Mesendoderm (in vitro differentiated cells): Measurements from ENCODE around the gene ADGRG1.

Experiments used
- DNase-seq: peaks from one replicate; pipeline ENCODE4 v3.0.0; 2013
- H2AK5ac ChIP-seq: 2 replicates; pipeline ENCODE4 v1.6.1; 2013; ENCODE audit warnings: low read length, inconsistent platforms
- H2BK120ac ChIP-seq: 2 replicates; pipeline ENCODE4 v1.6.1; 2013; ENCODE audit warnings: low read depth, mild to moderate bottlenecking, low read length, moderate library complexity, mixed read lengths
- H2BK15ac ChIP-seq: replicated peaks from 2 replicates; pipeline ENCODE4 v1.6.1; 2013; ENCODE audit warnings: low read depth, mild to moderate bottlenecking, moderate library complexity
- H2BK5ac ChIP-seq: 2 replicates; pipeline ENCODE4 v1.6.1; 2013; ENCODE audit warnings: low read length, inconsistent platforms
- H3K18ac ChIP-seq: 2 replicates; pipeline ENCODE4 v1.6.1; 2013; ENCODE audit warnings: mild to moderate bottlenecking, low read length, mixed read lengths
- H3K23ac ChIP-seq: one replicate; pipeline ENCODE4 v1.6.1; 2013; ENCODE audit warnings: low read length
- H3K27ac ChIP-seq: 2 replicates; pipeline ENCODE4 v1.5.1; 2013; ENCODE audit warnings: low read depth, mild to moderate bottlenecking, inconsistent platforms, low read length, moderate library complexity
- H3K27me3 ChIP-seq: 2 replicates; pipeline ENCODE4 v1.6.1; 2013; ENCODE audit warnings: low read length, control low read depth, mild to moderate bottlenecking, inconsistent platforms; ENCODE audit not compliant: insufficient read depth, poor library complexity
- H3K36me3 ChIP-seq: 2 replicates; pipeline ENCODE4 v1.6.1; 2013; ENCODE audit warnings: low read length, inconsistent platforms; ENCODE audit not compliant: control insufficient read depth, insufficient read depth
- H3K4ac ChIP-seq: one replicate; pipeline ENCODE4 v1.6.1; 2013; ENCODE audit warnings: low read depth, mild to moderate bottlenecking, low read length, moderate library complexity
- H3K4me1 ChIP-seq: 2 replicates; pipeline ENCODE4 v1.6.1; 2013; ENCODE audit warnings: low read depth, low read length, inconsistent platforms; ENCODE audit not compliant: control insufficient read depth
- H3K4me2 ChIP-seq: 2 replicates; pipeline ENCODE4 v1.6.1; 2013; ENCODE audit warnings: low read length
- H3K4me3 ChIP-seq: 2 replicates; pipeline ENCODE4 v1.5.1; 2013; ENCODE audit warnings: mild to moderate bottlenecking, low read length
- H3K56ac ChIP-seq: one replicate; pipeline ENCODE4 v1.6.1; 2013; ENCODE audit warnings: low read length
- H3K79me1 ChIP-seq: 2 replicates; pipeline ENCODE4 v1.6.1; 2013; ENCODE audit warnings: low read length, inconsistent platforms
- H3K79me2 ChIP-seq: 2 replicates; pipeline ENCODE4 v1.6.1; 2013; ENCODE audit warnings: mild to moderate bottlenecking, low read length; ENCODE audit not compliant: control insufficient read depth, insufficient read depth
- H3K9ac ChIP-seq: 2 replicates; pipeline ENCODE4 v1.6.1; 2013; ENCODE audit warnings: low read length, inconsistent platforms
- H4K5ac ChIP-seq: one replicate; pipeline ENCODE4 v1.6.1; 2013; ENCODE audit warnings: low read length
- H4K8ac ChIP-seq: one replicate; pipeline ENCODE4 v1.6.1; 2013; ENCODE audit warnings: low read depth, mild to moderate bottlenecking, control low read depth, low read length, moderate library complexity
- WGBS: extraction: QIAGEN DNeasy Blood & Tissue Kit; methylation state at CpG from one replicate; pipeline ENCODE4 v1.1.7; 2013; ENCODE audit warnings: low lambda C conversion rate, missing lambda C conversion rate; ENCODE audit not compliant: insufficient coverage; ENCODE audit errors: extremely low coverage; 5-methylcytosine and 5-hydroxymethylcytosine counted together

ADGRG1 gene

DNA sequence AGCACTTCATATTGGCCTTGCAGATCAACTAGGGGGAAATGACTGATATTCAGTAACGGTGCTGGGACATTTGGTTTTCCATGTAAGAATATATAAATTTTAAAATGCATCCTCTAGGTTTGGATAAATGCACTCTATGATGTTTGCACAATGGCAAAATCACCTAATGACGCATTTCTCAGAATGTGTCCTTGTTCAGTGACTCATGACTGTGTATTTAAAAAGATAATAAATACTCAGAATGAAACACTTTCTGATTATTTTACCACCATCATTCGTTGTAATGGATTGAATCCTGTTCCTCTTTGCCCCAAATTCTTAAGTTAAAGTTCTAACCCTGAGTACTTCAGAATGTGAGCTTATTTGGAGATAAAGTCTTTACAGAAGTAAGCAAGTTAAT is 17.2 kb upstream of the ADGRG1 start:
- no peak overlapping the region for H3K18ac ChIP-seq
- no CpG with 5 or more reads among the region's 3 CpGs for WGBS

GRCh38 chr16:57611706-57612105 is 16.7 kb upstream of the ADGRG1 start:
- no peak overlapping the region for H3K18ac ChIP-seq
- DNase-seq: no peak
- H3K27me3 ChIP-seq: no peaks in the 10 kb centered on the region
- no peak overlapping the region for H4K5ac ChIP-seq
- H3K79me2 ChIP-seq: no peaks in the 10 kb centered on the region
- no peak overlapping the region for H3K4me3 ChIP-seq
- H3K56ac ChIP-seq: no peak overlapping the region
- H3K4me2 ChIP-seq: no peak overlapping the region
- WGBS: no CpG with 5 or more reads among the region's 4 CpGs
- H3K27ac ChIP-seq: no peak overlapping the region
- no peak overlapping the region for H3K4ac ChIP-seq
- no peak overlapping the region for H2BK15ac ChIP-seq
- no peaks in the 10 kb centered on the region for H3K36me3 ChIP-seq
- H4K8ac ChIP-seq: no peak overlapping the region
- no peak overlapping the region for H2BK120ac ChIP-seq
- no peak overlapping the region for H3K9ac ChIP-seq
- no peak overlapping the region for H3K23ac ChIP-seq
- H3K4me1 ChIP-seq: no peaks in the 10 kb centered on the region
- no peaks in the 10 kb centered on the region for H3K79me1 ChIP-seq
- H2BK5ac ChIP-seq: no peak overlapping the region
- no peak overlapping the region for H2AK5ac ChIP-seq

More for the DNA sequence above, 17.2 kb upstream of the ADGRG1 start:
- Histone ChIP-seq H3K79me2 (no peaks in the 10 kb centered on the region), H4K8ac (no peak overlapping the region), H4K5ac (no peak overlapping the region), H2BK120ac (no peak overlapping the region), H2BK5ac (no peak overlapping the region), H3K4me2 (no peak overlapping the region), H2AK5ac (no peak overlapping the region), H3K79me1 (no peaks in the 10 kb centered on the region), H3K27me3 (no peaks in the 10 kb centered on the region), H3K56ac (no peak overlapping the region), H3K27ac (no peak overlapping the region), H3K4ac (no peak overlapping the region), H3K36me3 (no peaks in the 10 kb centered on the region), H3K4me1 (no peaks in the 10 kb centered on the region), H3K9ac (no peak overlapping the region), H2BK15ac (no peak overlapping the region), H3K23ac (no peak overlapping the region), H3K4me3 (no peak overlapping the region)
- no peak for DNase-seq

DNA sequence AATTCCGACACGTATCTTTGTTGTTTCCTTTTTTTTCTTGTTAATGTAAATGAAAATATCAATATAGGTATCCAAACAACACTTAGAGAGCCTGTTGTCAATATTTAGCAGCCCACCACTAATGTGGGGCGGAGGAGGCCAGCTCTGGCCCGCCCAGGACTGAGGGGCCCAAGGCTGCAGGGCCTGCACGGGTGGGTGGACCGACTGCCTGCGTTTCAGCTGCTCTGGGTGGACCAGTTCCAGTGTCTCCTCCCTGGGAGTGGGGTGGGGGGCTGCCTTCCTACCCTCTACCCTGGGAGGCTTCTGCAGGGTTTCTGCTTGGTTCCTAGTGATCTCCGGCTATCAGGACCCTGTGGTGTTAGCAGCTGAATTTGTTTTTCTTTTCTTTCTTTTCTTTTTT is 15.9 kb upstream of the ADGRG1 start:
- Histone ChIP-seq H3K9ac (no peak overlapping the region), H3K79me1 (no peaks in the 10 kb centered on the region), H3K27me3 (no peaks in the 10 kb centered on the region), H3K4me1 (no peaks in the 10 kb centered on the region), H4K8ac (no peak overlapping the region), H4K5ac (no peak overlapping the region), H3K56ac (no peak overlapping the region), H3K79me2 (no peaks in the 10 kb centered on the region), H3K18ac (no peak overlapping the region), H3K27ac (no peak overlapping the region), H3K23ac (no peak overlapping the region), H2BK5ac (no peak overlapping the region), H3K4me3 (no peak overlapping the region), H3K36me3 (no peaks in the 10 kb centered on the region), H3K4me2 (no peak overlapping the region), H2AK5ac (no peak overlapping the region), H2BK15ac (no peak overlapping the region), H2BK120ac (no peak overlapping the region), H3K4ac (no peak overlapping the region)
- WGBS: no CpG with 5 or more reads among the region's 8 CpGs
- DNase-seq: no peak

DNA sequence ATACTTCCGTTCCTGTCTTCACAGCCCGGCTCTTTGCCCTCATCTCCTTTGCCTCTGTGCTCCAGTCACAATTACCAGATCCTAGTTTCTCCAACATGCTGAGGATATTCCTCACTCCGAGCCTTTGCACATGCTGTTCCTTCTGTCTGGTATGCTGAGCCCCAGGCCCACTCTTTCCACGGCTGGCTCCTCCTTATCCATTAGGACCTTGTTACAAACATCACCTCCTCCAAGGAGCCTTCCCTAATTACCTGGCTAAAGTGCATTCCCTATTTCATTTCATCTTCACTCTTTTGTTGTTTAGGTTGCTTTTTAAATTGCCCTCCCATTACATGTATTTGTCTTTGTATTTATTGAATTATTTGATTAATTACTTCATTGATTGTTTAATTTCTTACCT is 14.9 kb upstream of the ADGRG1 start:
- no CpG with 5 or more reads among the region's 4 CpGs for WGBS
- H3K9ac ChIP-seq: no peak overlapping the region

DNA sequence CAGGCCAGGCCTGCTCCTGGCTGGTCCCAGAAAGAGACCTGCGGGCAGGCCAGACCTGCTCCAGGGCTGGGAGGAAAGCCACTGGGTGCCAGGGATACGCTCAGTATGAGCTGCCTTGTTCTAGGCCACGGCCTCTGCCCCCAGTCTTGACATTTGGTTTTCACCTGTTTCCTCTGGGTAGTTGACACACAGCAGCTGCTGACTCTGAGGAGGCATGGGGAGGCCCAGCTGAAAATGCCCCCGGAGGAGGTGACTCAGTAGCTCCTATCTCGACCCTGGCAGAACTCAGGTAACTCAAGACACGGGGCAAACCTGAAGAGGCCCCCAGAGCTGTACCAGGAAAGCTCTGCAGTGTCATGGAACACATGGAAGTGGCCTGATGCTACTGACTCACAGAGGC is 13.9 kb upstream of the ADGRG1 start:
- WGBS: no CpG with 5 or more reads among the region's 6 CpGs
- H4K5ac ChIP-seq: no peak overlapping the region
- H2BK15ac ChIP-seq: no peak overlapping the region
- no peak overlapping the region for H2BK120ac ChIP-seq
- H3K27me3 ChIP-seq: no peaks in the 10 kb centered on the region
- H3K79me2 ChIP-seq: no peaks in the 10 kb centered on the region
- DNase-seq: no peak
- no peak overlapping the region for H3K27ac ChIP-seq
- H4K8ac ChIP-seq: no peak overlapping the region
- no peak overlapping the region for H3K23ac ChIP-seq
- no peak overlapping the region for H3K18ac ChIP-seq
- no peaks in the 10 kb centered on the region for H3K4me1 ChIP-seq
- H3K4ac ChIP-seq: no peak overlapping the region
- no peaks in the 10 kb centered on the region for H3K36me3 ChIP-seq
- no peak overlapping the region for H3K4me3 ChIP-seq
- no peak overlapping the region for H3K56ac ChIP-seq
- H2BK5ac ChIP-seq: no peak overlapping the region
- no peak overlapping the region for H2AK5ac ChIP-seq
- H3K9ac ChIP-seq: no peak overlapping the region
- H3K79me1 ChIP-seq: no peaks in the 10 kb centered on the region
- no peak overlapping the region for H3K4me2 ChIP-seq

More for the DNA sequence above, 14.9 kb upstream of the ADGRG1 start:
- no peak overlapping the region for H4K8ac ChIP-seq
- H3K56ac ChIP-seq: no peak overlapping the region
- H3K23ac ChIP-seq: no peak overlapping the region
- no peak overlapping the region for H3K27ac ChIP-seq
- H3K4me2 ChIP-seq: no peak overlapping the region
- no peak overlapping the region for H2AK5ac ChIP-seq
- H2BK5ac ChIP-seq: no peak overlapping the region
- H2BK120ac ChIP-seq: no peak overlapping the region
- no peak overlapping the region for H3K4ac ChIP-seq
- H3K4me1 ChIP-seq: no peaks in the 10 kb centered on the region
- DNase-seq: no peak
- no peak overlapping the region for H2BK15ac ChIP-seq
- no peaks in the 10 kb centered on the region for H3K36me3 ChIP-seq
- no peaks in the 10 kb centered on the region for H3K79me2 ChIP-seq
- H3K79me1 ChIP-seq: no peaks in the 10 kb centered on the region
- H3K18ac ChIP-seq: no peak overlapping the region
- H3K4me3 ChIP-seq: no peak overlapping the region
- no peak overlapping the region for H4K5ac ChIP-seq
- no peaks in the 10 kb centered on the region for H3K27me3 ChIP-seq

GRCh38 chr16:57614944-57615343 is 13.5 kb upstream of the ADGRG1 start:
- WGBS: no CpG with 5 or more reads among the region's 9 CpGs

More at GRCh38 chr16:57614944-57615343, 13.5 kb upstream of the ADGRG1 start:
- Histone ChIP-seq H3K27ac (no peak overlapping the region), H3K23ac (no peak overlapping the region), H2BK5ac (no peak overlapping the region), H3K4me3 (no peak overlapping the region), H4K5ac (no peak overlapping the region), H3K18ac (no peak overlapping the region), H3K4me1 (no peaks in the 10 kb centered on the region), H3K27me3 (no peaks in the 10 kb centered on the region), H3K4ac (no peak overlapping the region), H2BK120ac (no peak overlapping the region), H3K79me2 (no peaks in the 10 kb centered on the region), H3K56ac (no peak overlapping the region), H3K36me3 (no peaks in the 10 kb centered on the region), H3K79me1 (no peaks in the 10 kb centered on the region), H4K8ac (no peak overlapping the region), H3K9ac (no peak overlapping the region), H2BK15ac (no peak overlapping the region), H2AK5ac (no peak overlapping the region), H3K4me2 (no peak overlapping the region)
- no peak for DNase-seq
